ENCODE results near the gene UGT1A9.

UGT1A9 gene

DNA sequence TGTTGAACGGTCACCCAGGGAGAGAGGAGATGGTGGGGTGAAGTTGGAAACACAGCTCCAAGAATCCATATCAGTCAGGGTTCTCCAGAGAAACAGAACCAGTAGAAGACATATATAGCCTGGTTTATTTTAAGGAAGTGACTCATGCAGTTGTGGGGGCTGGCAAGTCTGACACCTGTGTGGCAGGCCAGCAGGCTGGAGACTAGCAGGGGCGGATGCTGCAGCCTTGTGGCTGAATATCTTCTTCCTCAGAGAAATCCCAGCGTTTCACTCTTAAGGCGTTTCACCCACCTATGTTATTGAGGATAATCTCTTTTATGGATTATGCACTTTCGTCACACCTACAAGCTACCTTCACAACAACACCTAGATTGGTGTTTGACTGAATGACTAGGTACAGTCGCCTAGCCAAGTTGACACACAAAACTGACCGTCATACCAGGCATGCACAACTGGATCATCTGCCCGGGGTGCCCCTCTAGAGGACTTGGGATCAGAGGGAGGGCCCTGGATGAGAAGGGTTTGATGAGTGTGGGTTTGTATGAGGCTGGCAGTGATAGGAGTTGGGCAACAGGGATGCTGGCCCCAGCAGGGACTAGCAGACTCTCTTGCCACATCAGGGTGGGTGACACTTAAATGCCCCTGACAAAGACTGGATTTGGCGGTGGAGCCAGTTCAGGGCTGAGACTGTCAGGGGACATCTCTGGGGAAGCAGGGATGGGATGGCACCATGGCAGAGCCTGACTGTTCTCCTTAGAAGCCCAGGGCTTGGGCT is 129.8 kb downstream of the UGT1A9 start:
- DNase-seq: peak; percentile 36

DNA sequence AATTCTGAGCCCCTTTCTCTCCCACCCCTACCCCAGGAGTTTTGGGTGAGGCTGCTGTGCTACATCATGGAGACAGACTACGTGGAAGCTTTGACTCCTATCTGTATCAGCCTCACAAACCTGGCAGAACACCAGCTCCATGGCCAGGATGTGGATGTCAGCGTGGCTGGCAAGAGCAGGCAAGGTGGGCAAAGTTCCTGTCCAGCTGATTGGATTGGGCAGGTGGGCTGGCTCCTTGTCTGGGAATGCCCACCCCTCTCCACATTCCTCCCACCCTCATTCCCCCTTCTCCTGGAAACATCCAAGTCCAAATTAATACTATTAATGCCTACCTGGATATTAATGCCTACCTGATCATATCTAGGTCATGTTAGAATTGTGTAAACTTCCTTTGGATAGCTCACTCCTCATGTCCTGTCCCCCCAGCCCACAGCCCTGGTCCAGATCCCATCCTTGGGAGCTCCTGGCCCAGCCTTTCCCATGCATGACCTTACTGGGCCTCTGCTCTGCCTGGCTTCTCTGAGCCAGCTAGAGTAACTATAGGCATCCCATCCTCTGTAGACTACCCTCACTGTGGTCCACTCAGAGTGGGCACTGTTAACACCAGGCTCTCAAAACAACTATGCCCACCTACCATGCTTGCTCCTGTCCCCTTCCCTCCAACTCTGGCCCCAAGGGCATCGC is 130.6 kb downstream of the UGT1A9 start:
- peak; percentile 20 for DNase-seq

DNA sequence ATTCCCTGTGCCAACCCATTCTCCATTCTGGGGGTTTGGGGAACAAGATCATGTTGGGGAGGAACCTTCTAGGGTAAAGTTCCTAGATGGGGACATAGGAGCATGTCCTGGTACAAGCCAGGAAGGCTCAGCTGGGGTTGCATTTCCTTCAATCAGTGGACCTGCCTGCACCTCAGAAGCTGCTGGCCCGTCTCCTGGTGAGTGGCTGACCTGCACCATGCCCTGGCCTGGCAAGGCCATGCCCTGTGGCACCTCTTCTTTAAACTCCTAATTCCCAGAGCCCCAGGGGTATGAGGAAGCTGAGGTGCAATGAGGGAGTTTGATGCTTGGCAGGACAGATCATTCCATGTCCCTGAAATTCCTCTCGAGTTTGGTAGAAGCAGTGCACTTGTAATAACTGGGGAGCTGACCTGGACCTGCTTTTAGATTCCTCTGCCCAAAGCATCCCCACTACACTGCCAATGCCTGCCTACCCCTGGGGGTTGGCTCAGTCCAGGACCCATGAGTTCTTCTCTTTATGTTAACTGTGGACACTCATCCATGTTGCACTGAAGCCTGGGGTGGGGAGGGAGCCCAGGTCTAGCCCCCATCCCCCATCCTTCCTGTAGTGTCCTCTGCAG is 131.7 kb downstream of the UGT1A9 start:
- DNase-seq: no peak

DNA sequence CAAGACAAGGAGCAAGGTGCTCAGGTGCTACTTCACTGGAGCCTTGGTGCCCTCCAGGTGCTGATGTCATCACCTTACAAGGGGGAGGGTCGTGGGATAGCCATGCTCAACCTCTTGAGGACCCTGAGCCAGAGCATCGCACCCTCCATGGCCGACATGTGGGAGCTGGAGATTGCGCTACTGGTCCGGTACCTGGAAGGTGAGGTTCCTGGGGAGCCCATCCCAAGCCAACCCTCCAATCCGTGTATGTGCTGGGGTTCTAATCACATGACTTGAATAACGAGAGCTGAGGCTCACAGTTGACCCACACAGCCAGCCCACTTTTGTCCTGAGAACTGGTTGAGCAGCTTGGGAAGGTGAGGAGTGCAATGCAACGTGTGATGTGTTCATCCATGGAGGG is 132.3 kb downstream of the UGT1A9 start:
- DNase-seq: peak; percentile 14

DNA sequence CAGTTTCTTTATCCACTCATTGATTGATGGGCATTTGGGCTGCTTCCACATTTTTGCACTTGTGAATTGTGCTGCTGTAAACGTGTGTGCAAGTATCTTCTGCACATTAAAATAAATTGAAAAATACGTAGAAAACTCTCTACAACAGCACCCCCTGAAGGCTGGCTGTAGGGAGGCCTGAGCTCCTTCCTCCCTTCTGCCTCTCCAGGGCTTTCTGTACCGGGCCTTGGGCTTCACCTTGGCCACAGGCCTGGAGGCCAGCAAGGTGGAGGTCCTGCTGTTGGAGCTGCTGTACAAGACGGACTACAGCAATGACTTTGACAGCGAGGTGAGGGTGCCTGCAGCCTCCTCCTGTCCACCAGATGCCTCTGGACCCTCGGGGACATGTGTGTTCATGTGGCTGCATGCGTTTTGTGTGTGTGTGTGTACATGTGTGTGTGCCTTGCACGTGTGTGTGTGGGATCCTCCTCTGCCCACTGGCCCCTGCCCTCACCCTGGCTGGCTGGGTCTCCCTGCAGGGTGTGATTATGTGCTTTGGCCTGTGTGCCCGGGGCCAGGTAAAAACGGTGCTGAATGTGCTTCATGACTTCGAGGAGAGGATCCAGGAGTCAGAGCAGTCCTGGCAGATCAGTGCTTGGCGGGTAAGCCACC is 135.6 kb downstream of the UGT1A9 start:
- DNase-seq: peak; percentile 12

DNA sequence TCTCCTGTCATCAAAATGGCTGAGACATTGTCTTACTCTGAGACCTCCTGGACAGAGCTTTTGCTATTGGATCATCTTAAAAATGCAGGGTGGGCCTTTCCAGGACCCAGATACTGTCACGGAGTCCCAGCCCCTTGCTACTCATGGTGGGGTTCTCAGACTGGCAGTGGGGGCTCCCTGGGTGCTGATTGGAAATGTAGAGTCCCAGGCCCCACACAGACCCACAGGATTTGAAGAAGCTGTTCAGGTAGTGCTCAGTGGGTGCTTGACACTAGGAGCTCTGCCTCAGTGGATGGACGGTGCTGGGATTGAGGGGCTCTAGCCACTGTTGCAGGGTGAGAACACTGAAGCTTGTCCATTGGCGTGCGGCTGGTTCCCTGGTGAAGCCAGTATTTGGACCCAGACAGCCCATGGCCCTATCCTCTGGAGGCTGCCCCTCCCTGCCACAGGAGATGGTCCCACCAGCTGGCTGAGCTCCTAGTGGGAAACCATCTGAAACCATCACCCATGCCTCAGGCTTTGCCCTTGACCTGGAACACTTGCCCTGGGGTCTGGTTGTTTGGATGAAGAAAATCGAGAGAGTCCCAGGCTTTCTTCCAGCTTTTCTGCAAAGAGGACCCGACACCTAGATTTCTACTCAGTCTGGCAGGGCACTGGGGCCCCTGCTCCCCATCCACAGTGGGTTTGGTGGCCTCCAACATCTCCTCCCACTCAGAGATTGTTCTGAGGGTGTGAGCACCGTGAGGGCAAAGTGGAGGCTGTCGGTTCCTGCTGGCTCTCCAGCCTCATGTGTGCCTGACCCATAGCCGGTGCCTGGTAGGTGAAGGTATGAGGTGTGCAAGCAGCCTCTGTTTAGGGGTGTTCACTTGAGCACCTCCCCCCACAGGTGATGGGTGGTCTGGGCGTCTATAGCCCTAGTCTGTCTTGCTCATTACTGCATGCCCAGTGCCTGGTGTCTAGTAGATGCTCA is 136.6 kb downstream of the UGT1A9 start:
- DNase-seq: peak; percentile 14

DNA sequence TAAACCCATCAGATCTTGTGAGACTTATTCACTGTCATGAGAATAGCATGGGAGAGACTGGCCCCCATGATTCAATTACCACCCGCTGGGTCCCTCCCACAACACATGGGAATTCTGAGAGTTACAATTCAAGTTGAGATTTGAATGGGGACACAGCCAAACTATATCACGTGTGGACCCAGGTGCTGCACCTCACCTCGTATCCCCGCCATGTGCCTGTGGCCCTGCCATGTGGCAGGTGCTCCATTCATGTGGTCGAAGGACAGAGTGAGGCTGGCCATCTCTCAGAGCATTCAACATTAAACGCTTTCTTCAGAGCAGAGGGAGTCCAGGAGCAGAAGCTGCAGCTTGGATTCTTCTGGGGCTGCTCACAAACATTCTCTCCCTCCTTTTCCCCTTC is 138.7 kb downstream of the UGT1A9 start:
- no peak for DNase-seq

DNA sequence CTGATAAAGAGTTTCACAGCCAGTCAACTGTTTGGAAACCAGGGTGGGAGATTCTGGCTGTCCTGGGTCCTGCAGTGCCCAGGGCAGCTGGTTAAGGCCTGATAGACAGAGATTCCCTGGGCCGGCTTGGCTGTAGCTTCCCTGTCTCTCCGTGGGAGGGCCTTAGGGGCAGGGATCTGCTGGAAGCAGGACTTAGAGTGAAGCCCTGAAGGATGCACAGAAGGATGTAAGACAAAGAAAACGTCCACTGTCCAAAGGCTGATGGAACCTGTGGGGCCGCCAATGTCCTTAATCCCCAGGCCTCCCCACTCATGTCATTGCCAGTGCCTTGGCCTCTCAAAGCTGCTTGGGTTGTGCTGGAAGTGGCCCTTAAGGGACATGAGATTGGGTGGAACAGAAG is 139.4 kb downstream of the UGT1A9 start:
- peak; percentile 9 for DNase-seq

DNA sequence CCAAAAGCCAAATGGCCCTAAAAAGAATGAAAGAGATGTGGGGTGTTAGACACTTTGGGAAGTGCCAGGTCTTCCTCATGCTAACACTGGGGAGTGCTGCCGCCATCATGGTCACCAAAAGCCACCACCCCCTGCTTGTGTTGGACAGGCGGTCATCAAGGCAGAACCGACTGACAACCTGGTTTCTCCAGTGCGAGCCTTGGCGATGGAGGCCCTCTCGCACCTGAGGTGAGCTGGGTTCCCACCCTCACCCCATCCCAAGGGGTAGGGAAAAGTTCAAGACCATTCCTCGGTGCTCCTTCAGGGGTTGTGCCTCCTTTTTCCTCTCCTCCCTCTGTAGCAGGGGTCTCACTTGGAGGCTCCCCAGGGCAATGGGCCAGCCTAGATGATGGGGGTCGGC is 140.0 kb downstream of the UGT1A9 start:
- DNase-seq: peak; percentile 10

DNA sequence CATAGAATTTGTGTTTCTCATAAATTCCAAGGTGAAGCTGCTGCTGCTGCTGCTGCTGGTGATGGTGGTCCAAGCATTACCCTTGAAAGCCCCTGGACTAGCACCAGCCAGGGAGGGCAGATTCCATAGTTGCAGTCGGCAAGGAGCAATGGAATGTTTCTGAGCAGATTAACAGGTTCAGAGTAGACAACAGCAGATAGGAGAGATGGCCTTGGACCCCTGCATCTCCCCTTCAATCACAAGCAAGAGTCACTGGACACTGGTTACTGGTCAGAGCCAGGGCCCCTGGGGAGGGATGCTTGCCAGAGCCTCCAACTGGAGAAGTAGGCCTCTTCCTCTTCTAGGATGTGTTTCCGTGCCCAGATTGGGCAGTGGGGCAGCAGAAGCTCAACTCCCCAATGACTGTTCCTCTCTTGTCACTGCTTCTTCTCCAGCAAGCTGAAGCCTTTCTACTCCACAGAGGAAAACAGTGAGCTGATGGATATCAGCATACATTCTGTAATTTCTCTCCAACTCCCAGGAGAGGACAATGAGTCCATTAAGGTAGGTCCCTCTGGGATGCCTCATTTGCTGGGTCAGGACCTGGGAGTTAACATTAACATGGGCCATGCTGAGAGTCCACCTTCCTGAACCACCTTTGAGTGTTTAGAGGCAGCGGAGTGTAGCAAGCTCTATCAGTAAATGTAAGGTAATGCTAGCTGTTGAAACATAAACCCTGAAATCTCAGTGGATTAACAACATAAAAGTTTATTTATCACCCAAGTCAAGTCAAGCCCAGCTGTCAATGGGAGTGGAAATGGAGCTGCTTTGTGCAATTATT is 141.7 kb downstream of the UGT1A9 start:
- peak; percentile 3 for DNase-seq

DNA sequence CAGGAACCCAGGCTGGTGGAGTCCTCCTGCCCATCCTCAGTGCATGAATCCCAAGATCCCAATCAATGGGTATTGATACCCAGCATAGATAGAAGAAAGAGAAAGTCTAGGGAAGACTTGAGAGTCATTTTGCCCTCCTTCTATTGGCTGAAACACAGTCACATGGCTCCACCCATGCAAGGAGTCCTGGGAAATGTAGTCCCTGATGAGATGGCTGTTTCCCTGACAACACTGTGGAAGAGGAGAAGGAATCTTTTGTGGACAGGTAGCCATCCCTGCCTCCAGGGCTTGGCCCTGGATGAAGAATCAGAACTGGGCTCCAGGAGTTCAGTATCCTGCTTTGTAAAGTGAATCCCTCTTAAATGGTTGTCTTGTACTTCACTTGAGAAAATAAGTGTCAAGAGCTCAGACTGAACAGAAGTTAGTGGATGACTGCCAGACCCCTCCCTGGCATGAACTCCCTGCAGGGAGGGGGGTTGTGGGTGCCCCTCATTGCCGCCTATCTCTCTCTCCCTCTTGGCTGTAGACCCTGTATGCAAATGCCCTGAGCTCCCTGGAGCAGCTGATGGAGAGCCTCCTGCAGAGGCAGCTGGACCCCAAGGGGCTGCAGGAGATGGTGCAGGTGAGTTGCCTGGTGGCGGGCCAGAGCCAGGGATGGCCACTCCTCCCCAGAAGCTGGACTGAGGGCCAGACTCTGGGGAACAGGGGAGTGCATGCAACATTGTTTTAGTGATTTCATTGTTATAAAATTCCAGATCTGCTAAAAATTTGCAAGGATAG is 142.5 kb downstream of the UGT1A9 start:
- DNase-seq: peak; percentile 9

DNA sequence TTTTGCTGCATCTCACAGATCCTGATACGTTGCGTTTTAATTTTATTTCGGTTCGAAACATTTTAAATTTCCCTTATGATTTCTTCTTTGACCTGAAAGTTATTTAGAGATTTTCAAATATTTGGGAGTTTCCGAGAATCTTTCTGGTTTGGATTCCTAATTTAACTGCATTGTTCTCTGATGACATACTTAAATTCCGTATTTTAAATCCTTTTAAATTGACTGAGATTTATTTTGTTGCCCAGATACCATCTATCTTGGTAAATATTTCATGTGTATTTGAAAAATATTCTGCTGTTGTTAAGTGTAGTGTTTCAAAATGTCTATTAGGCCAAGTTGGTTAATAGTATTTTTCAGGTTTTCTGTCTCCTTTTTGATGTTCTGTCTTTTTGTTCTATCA is 144.2 kb downstream of the UGT1A9 start:
- DNase-seq: no peak

DNA sequence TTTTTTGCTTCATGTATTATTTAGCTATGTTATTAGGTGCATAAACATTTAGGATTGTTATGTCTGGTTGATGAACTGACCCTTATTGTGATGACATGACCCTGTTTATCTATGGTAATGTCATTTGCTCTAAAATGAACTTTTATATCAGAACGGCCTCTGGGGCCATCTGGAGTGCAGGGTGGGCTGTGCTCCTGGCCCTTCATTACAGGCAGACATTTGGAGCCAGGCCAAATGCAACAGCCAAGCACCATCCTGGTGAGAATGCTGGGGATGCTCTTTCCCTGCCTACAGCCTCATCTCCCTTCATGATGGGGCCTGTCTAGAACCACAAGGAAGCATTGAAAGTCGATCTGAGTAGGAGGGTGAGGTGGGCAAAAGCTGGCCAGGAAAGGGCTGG is 144.6 kb downstream of the UGT1A9 start:
- DNase-seq: no peak

DNA sequence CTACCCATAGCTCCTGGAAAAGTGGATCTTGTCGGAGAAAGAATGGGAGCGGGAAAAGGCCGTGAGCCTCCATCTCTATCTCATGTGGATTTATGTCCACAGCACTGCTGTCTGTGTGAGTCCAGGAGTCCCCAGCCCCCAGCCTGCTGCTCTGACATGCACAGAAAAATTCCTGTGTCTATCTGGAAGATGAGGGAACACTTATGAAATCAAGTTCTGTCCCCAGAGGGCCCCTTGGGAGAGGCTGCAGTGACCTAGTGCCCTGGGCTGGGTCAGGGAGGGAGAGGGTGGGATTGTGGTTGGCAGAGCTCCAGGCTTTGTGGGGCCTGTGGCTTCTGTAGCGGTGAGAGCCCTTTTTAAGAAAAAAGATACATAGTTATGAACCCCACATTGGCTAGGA is 145.1 kb downstream of the UGT1A9 start:
- DNase-seq: peak; percentile 16

DNA sequence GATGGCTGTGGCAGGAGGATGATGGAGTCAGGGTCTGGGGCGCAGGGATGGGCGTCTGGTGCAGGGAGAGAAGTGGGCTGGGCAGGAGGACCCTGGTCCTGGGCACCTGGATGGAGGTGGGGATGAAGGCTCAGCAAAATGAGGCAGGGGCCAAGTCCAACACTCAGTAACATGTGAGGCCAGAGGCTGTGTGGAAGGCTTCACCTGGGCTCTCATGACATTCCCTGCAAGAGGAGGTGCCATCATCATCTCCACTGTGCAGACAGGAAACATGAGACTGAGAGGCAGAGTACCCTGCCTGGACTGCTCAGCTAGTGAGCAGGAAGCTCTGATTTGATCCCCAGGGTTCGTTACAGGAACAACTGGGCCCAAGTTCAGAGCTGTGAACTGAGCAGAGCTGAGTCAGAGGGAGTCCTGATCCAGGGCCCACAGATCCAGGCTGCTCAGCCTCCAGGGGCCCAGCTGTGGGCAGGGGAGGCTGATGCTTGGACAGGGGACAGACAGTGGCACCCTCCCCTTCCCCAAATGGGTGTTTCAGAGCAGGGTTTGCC is 145.7 kb downstream of the UGT1A9 start:
- DNase-seq: peak; percentile 8

DNA sequence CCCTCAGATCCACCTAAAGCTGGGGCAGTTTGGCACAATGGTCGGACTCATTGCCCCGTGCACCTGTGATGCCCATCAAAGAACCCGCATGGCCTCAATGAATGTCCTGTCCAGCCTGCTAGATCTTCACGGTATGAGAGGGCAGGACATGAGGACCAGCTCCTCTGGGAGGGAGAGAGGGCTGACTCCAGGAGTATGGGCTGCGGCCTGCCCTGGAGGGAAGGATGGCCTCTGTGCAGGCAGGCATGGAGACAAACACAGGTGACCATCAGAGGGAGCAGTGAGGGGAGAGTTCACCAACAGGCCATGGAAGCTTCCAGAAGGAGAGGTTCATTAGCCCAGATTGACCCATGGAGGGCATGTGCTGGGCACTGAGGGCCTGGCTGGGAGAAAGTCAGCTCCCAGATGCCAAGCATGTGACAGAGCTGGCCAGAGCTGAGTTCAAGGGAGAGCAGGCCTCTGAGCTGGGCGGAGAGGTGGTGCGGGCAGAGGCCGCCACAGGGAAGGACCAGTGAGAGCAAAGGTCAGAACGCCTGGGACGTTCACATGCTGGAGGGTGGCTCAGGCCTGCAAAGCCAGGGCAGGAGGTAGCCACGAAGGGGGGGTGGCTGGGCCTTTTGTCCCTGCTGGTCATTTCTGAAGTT is 146.4 kb downstream of the UGT1A9 start:
- DNase-seq: peak; percentile 11

DNA sequence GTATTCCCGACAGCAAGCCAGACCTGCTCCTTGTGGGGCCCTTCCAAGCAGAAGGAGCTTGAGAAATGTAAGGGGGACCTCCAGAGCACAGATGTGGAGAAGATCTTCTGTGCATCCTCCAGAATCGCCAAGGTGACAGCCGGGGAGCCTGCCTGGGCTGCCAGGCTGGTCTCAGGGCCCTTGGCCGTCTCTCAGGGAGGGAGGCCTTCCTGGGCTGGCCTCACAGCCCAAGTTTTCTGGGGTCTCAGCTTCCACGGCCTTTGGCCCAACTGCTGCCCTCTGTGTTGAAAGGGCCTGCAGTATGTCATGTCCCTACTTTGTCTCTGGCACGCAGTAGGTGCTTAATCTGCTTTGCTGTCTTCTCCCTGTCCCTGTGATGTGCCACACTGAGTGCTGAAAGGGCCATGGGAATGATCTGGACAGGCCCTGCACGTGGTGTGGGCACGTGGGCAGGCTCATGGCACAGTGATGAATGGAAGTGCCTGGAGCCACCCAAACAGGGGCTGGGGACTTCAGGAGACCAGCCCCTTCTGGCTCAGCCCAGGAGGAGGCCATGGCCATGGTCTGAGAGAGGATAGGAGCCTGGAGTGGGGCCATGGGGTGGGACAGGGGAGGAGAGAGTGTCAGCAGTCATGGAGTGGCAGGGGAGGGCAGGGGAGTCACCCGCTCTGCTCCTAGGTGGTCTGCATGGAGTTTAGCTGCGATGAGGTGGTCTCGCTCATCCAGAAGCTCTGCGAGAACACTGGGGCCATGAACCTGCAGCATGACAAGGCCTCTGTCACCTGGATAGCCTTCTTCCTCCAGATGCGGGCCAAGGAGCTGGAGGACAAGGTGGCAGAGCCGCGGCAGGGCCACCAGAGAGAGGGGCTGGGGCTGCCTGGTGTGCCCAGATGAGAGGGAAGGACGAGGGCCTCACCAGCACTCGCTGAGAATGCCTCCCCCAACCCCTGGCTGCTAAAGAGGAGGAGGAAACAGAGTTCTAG is 147.2 kb downstream of the UGT1A9 start:
- DNase-seq: peak; percentile 9
